T-helper 9 cell (primary cell): ENCODE measurements around the gene PATJ.

ENCODE experiments used
- DNase-seq: peaks from one replicate; pipeline ENCODE4 v3.0.0-alpha.2; 2020

Gene PATJ

DNA sequence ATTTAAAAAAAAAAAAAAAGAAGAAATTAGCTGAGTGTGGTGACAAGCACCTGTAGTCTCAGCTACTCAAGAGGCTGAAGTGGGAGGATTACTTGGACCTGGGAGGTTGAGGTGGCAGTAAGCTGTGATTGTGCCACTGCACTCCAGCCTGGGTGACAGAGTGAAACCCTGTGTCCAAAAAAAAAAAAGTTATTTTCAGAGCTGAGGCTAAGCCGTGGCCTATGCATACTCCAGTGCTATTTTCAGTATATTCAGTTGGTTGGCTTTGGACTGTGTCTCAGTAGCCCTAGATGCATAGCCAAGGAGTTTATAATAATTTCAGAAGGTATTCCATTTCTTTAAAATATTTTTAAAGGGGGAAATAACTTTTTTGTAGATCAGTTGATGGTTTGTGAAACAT is 311.9 kb downstream of the PATJ start:
- DNase-seq = no peak

DNA sequence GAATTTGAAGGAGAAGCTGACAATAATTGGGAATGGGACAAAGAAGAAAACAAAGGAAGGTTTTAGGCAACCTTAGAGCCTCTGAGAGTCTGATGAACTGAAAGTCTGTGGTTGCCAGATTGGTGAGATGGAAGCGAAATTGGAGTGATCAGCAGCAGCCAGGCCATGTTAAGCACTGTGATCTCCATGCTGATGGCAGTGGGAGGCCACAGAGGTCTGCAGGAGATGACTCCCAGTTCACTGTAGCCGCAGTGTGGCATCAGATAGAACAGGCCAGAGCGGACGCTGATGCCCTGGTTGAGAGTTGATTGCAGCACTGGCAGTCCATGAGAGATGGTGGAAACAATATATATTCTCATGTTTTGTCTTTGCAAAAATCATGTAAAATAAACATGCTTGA is 314.9 kb downstream of the PATJ start:
- DNase-seq = no peak

DNA sequence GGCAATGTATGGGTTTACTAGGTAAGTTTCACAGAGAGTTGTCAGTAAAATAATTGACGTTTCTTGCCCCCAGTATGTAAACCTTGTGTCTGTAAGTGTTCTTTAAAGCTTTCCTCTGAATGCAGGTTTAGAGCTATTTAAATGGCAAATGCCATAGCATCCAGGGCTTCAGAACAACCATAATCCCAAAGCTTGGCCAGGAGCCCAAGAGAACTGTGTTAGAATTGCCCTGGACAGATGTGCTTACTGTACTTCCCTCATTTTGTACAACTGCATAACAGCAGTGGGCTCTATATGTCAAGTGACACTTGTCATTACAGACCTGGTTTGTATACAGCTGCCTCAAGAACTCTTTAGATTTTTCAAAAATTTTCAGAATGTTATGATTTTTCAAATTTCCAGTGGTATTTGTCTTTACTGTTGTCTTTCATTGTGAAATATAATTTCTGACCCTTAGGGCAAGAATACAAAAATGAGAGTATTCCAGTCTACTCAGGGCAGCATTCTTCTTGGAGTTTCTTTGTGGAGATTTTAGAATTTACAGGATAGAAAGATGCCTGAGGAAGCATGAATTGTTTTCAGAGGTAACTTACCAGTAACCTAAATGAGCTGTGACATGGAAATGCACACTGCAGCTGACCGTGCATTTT is 315.5 kb downstream of the PATJ start:
- no peak for DNase-seq

DNA sequence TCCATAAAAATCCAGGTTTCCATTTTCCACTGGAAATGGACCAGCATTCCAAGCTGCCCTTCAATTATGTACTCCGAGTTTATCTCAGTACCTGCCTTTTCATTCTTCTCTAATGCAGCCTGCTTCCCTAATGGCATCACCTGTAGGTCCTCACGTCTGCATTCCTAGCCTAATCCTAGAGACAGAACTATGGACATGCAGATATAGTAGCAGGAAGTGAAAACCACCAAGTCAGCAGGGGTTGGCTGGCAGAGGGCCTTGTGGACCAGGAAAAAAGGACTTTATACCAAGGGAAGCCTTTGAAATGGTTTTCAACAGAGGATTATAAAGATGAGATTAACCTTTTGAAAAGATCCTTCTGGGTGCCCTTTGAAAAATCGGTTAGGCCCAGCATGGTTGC is 316.7 kb downstream of the PATJ start:
- DNase-seq = no peak

DNA sequence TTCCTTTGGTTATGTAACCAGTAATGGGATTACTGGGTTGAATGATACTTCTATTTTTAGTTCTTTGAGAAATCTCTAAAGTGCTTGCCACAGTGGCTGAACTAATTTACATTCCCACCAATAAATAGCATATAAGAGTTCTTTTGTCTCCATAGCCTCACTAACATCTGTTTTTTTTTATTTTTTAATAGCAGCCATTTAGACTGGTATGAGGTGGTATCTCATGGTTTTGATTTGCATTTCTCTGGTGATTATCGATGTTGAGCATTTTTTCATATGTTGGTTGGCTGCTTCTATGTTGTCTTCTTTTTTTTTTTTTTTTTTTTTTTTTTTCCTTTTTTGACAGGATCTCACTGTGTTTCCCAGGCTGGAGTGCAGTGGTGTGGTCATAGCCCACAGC is 319.8 kb downstream of the PATJ start:
- DNase-seq = no peak

DNA sequence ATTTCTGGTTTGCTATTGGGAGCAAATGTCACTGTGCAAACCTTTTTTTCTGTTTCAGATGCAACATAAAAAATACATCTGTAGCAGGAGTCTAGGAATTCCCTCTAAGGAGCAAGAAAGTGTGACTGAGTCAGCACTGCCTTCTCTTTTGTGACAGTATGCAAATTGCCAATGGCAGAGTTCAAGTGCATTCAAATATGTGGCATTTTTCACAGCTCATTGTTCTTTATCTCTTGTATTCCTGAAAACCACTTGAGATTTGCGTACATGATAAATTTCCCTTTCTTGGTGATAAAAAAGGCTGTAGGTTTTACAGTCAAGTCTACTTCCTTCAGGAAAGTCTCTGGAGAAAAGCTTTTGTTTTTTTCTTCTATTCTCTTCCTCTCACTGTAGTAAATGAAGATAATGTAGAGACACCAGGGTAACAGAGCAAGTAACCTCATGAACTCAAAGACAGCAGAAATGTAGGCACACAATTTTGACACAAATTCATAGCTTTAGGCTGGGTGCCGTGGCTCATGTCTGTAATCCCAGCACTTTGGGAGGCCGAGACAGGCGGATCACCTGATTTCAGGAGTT is 322.6 kb downstream of the PATJ start:
- no peak for DNase-seq

DNA sequence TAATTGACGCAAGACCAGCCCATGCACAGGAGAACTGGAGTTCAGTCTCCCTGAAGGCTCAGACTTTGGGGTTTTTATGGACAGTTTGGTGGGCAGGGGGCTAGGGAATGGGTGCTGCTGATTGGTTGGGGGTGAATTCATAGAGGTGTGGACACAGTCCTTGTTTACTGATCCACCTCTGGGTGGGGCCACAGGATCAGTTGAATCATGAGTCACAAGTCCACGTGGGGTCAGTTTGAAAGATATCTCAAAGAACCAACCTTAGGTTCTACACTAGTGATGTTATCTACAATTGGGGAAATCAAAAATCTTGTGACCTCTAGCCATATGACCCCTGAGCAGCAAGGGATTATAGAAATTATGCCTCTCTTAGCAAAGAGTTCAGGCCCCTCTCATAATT is 324.4 kb downstream of the PATJ start:
- no peak for DNase-seq

DNA sequence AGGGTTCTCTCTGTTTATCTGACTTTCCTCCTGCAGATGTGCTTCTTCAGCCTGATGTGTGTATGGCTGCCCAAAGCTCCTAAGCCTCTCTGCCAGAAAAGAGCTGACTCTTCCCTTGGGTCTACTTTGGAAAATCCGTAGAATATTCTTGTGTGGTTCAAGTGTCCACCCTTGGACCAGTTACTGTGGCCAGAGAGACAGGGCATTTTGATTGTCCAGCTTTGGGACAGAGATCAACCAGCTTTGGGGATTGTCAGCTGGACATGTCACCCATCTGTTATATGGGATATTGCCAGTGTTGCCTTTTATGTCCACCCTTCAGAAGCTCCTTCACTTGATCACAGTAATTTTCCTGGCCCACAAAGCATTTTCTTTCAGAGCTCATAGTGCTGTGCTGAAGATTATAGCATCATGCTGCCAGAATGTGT is 326.1 kb downstream of the PATJ start:
- no peak for DNase-seq

DNA sequence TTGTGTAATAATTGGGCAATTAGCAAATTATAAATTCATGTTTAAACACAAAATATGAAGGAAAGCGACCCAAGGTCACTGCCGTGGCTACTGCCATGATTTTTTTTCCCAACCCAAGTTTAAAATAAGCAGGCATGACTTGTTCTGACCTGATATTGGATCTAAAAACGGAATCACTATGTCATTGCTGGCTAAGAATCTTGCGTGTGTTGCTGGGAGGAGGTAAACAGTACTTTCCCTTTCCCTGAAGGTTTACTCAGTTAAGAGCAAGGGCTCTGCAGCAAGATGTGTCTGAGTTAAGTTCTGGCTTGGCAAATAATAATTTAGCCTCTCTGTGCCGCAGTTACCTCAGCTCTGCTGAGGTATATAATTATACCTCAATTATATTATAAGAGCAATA is 326.7 kb downstream of the PATJ start:
- no peak for DNase-seq

DNA sequence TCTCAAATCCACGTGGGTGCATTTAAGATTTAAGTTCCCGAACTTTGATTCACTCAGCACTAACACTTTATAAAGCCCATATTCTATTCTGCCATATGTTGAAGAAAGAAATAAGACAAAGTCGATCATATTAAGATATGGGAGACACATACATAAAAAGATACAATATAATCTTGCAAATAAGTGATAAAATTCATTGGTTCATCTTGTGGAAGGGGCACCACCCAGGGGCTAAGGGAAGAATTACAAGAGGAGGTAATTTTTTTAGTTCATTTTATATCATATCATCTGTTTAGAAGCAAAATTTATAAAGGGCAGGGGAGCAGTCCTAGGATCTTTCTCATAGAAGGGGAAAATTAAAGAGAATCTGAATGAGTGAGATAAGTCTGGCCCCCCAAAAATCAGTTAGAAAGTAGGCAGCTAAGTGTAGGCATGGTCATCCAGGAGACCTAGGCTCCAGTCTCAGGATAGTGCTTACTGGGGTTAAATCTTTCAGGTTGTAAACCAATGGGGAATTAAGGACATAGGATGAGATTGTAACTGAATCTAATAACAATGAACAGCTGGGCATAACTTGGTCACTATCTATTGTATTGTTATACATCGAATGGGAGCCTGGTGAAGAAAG is 328.2 kb downstream of the PATJ start:
- DNase-seq = no peak

DNA sequence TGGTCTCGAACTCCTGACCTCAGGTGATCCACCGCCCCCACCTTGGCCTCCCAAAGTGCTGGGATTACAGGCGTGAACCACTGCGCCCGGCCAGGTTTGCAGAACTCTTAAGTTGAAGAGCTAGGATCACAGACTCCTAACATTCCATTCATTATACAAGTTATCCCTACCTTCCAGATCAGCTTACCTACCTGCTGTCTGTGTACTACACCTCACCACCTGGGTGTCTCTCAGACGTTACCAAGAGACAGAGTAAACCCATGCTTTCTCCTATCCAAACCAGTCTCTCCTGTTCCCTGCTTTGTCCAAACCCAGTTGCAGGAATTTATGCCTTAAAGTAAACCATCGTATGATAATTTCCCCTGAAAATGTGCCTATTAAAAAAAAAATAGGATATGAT is 329.4 kb downstream of the PATJ start:
- DNase-seq = no peak

DNA sequence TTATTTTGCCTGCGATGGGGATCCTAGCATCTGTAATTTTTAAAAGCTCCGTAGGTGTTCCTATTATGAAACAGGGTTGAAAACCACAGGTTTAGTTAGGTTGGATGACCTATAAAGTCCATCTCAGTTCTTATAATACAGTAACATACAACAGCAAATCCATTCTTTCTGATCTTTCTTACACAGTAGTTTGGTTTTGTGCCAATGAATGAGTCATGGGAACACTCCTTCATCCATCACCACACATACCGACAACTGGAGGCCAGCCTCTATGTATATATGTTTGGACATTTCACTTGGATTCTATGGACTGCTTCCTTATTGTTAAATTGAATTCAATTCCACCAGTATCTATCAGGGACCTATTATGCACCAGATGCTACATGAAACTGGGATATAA is 334.0 kb downstream of the PATJ start:
- DNase-seq = no peak

DNA sequence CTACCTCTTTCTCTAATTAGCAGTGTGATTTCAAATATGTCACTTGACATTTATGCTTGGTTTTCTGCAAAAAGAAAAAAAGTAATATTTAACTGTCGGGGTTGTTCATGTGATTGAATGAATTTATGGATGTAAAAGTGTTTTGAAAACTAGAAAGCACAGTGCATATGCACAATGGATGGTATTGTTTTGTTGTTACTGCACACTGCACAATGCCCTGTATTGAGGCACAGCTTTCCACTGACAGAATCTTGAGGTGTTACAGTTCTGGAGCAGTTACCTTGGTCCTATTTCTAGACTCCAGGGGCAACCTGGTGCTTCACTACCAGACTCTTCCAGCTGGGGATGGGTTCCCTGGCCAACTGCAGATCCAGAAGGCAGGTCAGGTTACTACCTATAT is 335.5 kb downstream of the PATJ start:
- DNase-seq = no peak

DNA sequence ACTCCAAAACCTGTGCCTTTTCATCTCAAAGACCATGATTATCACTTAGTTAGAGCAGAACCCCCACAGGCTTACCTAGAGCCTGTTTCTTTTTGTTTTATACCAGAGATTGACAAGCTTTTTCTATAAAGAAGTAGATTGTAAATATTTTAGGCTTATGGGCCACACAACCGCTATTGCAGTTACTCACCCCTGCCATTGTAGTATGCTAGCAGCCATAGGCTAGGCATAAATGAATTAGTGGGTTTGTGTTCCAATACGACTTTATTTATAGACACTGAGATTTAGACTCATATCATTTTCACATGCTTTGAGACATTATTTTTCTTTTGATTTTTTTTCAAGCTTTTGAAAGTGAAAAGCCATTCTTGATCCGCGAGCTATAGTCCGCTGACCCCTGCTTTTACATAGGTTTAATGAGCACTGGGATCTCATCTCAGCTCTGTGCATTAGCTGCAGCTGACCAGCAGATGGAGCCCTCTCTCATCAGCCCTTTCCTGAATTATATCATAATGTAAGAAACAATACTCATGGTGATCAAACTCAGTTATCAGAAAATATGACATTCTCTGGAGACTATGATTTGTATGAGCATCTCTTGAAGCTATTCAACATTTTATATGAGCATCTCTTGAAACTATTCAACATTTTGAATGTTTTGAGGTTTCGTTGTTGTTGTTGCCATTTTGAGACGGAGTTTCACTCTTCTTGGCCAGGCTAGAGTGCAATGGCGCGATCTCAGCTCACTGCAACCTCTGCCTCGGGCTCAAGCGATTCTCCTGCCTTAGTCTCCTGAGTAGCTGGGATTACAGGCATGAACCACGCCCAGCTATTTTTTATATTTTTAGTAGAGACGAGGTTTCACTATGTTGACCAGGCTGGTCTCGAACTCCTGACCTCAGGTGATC is 340.4 kb downstream of the PATJ start:
- DNase-seq = no peak

DNA sequence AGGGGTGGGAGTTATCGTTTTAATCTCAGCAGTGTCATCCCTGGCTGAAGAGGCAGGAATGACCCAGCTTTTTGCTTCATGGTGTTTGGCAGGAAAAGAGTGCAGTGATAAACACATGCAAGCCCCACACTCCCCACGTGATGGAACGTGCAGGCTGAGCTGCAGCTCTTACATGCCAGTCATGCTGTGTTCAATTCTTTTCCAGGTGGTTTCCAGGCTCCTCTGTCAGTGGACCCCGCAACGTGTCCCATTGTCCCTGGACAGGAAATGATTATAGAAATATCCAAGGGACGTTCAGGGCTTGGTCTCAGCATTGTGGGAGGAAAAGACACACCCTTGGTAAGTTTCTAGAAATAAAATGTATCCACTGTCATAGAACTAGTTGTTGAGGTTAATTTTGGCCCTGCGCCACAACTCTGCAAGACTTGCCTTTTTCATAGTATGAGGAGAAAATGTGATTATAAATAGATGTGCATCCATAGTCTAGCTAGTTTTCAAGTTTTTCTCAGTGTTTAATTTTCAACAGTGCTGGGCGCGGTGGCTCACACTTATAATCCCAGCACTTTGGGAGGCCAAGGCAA is 342.1 kb downstream of the PATJ start:
- no peak for DNase-seq

DNA sequence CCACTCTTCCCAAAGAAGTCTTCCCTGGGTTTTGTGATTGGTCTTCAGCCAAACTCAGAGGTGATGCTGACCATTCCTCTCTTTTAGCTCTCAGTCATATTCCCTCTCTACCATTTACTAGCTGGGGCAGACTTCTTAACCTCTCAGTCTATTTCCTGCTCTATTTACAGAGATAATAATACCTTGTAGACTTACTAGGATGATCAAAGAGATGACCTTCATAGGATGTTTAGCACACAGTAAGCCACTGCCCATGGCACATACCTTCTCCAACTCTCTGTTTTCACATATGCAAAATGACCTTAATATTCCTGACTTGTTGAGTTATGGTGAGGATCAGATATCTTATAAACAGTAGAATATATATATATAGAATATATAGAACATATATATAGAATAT is 346.2 kb downstream of the PATJ start:
- DNase-seq = no peak

DNA sequence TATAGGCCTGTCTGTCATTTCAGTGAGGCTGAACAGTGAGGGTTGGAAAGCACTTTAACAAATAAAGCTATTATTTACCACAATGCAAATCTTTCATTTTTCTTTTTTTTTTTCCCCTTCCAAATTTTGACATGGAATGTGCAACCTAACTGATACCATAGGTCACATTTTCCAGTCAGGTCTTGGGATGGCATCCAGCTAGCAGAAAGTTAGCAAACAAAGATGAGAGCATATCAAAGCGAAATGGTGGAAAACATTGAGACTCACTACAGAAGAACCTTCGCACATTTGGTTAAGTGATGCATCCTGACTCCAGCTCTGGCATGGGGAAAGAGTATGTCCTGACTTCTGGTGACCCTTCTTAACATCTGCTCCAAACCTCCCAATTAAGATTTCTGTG is 347.3 kb downstream of the PATJ start:
- DNase-seq = no peak

DNA sequence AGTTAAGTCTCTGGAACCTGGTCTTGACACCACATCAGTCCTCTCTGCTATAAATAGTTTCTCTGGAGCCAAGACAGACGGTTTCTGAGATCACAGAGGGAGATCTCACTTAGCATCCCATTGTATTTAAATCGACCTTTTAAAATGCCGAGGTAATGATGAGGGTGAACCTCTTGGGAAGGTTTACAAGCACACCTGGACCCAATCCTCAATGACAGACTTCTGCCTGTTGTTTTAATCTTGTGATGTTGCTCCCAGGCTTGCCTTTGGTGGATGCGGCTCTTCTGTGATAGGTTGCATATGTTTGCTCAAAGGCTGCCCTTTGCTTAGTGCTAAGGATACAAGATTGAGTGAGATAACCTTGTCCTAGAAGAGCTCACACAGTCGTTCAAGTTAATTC is 347.7 kb downstream of the PATJ start:
- no peak for DNase-seq

DNA sequence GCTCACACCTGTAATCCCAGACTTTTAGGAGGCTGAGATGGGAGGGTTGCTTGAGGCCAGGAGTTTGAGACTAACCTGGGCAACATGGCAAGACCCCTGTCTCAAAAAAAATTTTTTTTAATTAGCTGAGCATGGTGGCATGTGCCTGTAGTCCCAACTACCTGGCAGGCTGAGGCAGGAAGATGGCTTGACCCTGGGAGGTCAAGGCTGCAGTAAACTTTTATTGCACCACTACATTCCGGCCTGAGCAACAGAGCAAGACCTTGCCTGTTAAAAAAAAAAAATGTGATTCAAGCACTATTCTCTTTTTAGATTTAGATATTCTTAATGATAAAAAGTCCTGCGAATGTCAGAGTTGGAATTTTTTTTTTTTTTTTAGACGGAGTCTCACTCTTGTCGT is 349.8 kb downstream of the PATJ start:
- no peak for DNase-seq

DNA sequence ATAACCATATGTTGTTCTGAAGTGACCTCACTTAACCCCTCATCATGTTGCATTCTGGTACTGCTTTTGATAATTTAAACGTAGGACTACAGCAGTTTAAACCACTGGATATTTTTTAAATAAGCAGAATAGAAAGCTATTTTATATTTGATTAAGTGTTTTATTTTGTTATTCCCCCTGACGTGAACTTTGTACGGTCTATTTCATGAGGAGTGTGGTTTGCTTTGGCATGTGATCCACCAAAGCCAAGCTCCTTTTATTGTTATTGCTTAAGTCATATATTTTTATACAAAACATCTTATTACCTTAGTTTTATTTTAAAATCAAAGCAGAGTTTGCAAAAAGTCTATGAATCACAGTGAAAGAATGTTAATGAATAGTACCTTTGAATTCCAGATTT is 351.0 kb downstream of the PATJ start:
- DNase-seq = no peak

DNA sequence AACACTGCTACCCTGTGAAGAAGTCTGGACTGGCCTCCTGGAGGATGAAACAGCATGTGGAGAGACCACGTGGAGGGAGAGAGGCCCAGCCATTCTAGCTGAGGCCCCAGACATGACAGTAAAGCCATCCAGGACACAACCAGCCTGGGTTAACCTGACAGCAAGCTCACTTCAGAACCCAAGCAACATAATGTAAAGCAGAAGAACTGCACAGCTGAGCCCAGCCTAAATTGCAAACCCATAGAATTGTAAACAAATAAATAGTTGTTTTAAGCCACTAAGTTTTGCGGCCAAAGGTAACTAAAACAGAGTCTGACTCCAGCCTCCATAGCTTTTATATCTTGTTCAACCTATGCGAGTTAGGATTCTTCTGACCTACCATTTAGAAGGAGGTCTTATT is 355.2 kb downstream of the PATJ start:
- no peak for DNase-seq

DNA sequence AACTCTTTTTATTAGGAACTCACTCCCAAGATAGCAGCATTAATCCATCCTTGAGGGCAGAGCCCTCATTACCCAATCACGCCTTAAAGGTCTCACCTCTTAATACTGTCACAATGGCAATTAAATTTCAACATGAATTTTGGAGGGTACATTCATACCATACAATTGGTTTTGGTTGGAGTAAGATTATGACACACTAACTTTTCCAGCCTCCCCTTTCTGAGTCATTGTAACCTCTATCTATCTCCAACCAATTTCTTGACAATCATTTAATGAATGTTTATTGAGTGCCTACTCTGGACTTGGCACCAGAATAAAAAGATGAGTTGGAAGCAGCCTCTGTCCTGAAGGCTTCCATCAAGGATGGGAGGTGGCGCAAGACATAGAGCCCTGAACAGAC is 358.2 kb downstream of the PATJ start:
- DNase-seq = no peak

DNA sequence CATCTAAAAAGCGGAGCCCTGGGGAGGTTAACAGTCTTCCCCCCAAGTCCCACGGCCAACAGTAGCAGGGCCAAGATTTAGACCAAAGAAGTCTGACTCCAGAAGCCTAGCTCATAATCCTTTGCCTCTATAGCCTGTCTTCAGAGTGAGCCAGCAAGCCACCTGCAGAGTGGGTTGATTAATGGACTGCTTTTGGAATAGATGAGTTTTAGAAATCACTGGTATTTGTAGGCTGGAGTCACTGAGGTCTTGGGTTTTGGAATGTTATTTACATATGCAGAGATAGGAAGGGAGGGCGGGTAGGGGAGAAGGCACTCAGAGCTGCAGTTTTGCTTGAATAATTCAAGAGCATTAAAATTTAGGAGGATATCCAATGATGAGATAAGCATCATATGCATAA is 361.6 kb downstream of the PATJ start:
- no peak for DNase-seq
